ENCODE data around the gene ERFE. TPM values are rescaled to one million over a fixed set of nuclear protein-coding genes. Genes with fewer than 3 reads are reported as not detected.

Gene ERFE
- polyA plus RNA-seq, 1 donor from 2014 or later = not detected

GRCh38 chr2:238174291-238174690 lies 15.5 kb downstream of the ERFE start:
- Mint-ChIP-seq H3K9me3 (no peaks in the 10 kb centered on the region), H3K36me3 (peaks cover 10% of the 10 kb centered on the region), H3K4me1 (no peaks in the 10 kb centered on the region), H3K27ac (no peak overlapping the region), H3K4me3 (no peak overlapping the region), H3K27me3 (no peaks in the 10 kb centered on the region)

DNA sequence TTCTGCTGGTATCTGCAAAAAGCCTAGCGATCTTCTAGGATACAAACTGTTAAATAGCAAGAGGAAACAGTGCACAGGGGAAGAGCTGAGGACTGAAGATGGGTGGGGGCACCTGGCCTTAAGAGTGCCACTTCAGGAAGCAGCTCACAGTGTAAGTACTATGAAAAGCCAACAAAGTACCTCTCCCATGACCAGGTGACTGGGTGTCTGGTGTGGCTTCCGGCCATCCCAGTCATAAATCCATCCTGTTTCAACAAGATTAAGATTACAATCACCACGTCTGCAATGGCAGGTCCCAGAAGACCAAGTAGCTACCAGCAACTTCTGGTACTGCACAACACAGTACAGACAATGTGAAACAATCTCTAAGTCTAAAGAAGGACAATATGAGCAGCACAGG lies 15.9 kb downstream of the ERFE start:
- Mint-ChIP-seq H3K27me3 (no peaks in the 10 kb centered on the region), H3K36me3 (peaks cover 10% of the 10 kb centered on the region), H3K9me3 (no peaks in the 10 kb centered on the region), H3K4me1 (no peaks in the 10 kb centered on the region), H3K4me3 (no peak overlapping the region), H3K27ac (no peak overlapping the region)

GRCh38 chr2:238176613-238177012 lies 17.8 kb downstream of the ERFE start:
- Mint-ChIP-seq H3K27me3 (no peaks in the 10 kb centered on the region), H3K27ac (no peak overlapping the region), H3K36me3 (peaks cover 11% of the 10 kb centered on the region), H3K9me3 (no peaks in the 10 kb centered on the region), H3K4me3 (no peak overlapping the region), H3K4me1 (no peaks in the 10 kb centered on the region)

DNA sequence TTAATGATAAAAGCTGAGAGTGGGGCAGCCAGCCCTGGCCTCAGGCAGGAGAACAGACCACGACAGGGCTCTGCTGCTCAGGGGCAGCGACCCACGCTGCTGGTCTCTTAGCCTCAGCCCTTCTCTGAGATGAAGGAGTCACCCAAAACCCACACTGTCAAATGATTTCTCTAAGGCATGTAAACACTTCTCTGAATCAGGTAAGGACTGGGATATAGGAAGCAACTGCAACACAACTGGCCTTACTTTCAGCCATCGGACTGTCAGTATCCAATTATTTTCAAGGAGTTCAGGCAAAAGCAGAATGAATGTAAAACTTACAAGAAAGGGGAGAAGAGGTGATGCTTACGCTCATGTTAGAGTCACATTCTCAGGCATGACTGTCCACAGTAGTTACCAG lies 21.8 kb downstream of the ERFE start:
- Mint-ChIP-seq H3K27me3 (no peaks in the 10 kb centered on the region), H3K9me3 (no peaks in the 10 kb centered on the region), H3K4me1 (no peaks in the 10 kb centered on the region), H3K27ac (no peak overlapping the region), H3K36me3 (peaks cover 4% of the 10 kb centered on the region), H3K4me3 (no peak overlapping the region)

DNA sequence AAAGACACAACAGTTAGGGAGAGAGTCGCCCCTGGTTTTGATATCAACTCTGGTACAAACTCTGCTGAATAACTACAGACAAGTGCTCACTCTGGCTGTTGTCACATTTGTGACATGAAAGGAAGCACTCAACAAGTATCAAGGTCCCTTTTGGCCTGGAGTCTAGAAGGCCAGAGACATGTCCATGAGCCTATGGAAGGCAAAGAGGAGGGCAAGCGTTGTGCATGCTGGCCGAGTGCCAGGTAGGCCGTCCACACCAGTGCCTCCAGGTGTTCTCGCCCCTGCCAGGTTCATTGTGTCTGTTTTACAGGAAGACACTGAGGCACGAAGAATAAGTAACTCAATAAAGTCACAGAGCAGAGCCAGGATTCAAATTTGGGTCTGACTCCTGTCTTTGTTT lies 23.6 kb downstream of the ERFE start:
- H3K27ac Mint-ChIP-seq = peak overlapping the region in 1 of 3 donors; percentile 48
- no peaks in the 10 kb centered on the region for H3K27me3 Mint-ChIP-seq
- H3K4me1 Mint-ChIP-seq = no peaks in the 10 kb centered on the region
- H3K4me3 Mint-ChIP-seq = no peak overlapping the region
- peaks cover 7% of the 10 kb centered on the region for H3K36me3 Mint-ChIP-seq
- no peaks in the 10 kb centered on the region for H3K9me3 Mint-ChIP-seq

- no peak overlapping the region for H3K27ac Mint-ChIP-seq
- H3K9me3 Mint-ChIP-seq = no peaks in the 10 kb centered on the region
- H3K4me1 Mint-ChIP-seq = no peaks in the 10 kb centered on the region
- H3K27me3 Mint-ChIP-seq = no peaks in the 10 kb centered on the region
- no peak overlapping the region for H3K4me3 Mint-ChIP-seq
- H3K36me3 Mint-ChIP-seq = peaks cover 7% of the 10 kb centered on the region
Measured at GRCh38 chr2:238183821-238184220, 25.1 kb downstream of the ERFE start.

GRCh38 chr2:238187618-238188548 lies 29.1 kb downstream of the ERFE start:
- Mint-ChIP-seq H3K36me3 (peaks cover 6% of the 10 kb centered on the region), H3K27me3 (no peaks in the 10 kb centered on the region), H3K27ac (peak overlapping the region in 1 of 3 donors; percentile 53), H3K4me1 (peaks cover 0 to 2% (median 0%) of the 10 kb centered on the region in 3 donors), H3K4me3 (no peak overlapping the region), H3K9me3 (no peaks in the 10 kb centered on the region)

DNA sequence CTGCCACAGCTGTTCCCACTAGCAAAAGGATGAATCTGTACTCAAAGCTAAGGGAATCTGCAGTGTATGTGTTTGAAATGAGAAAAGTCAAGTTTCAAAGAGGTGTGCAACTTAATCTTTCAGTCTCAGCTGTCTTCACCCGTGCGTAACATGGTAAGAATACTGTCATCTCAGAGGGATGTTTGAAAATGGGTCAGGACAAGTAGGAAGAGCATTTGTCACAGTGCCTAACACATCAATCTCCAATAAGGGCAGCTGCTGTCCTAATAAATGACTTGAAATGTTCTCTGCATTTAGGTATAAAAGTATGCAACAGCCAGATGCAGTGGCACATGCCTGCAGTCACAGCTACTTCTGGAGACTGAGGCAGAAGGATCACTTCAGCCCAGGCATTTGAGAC lies 31.7 kb downstream of the ERFE start:
- no peaks in the 10 kb centered on the region for H3K27me3 Mint-ChIP-seq
- no peak overlapping the region for H3K27ac Mint-ChIP-seq
- H3K4me1 Mint-ChIP-seq = peaks cover 0 to 2% (median under 1%) of the 10 kb centered on the region in 3 donors
- H3K4me3 Mint-ChIP-seq = no peak overlapping the region
- no peaks in the 10 kb centered on the region for H3K9me3 Mint-ChIP-seq
- peaks cover 6% of the 10 kb centered on the region for H3K36me3 Mint-ChIP-seq

- Mint-ChIP-seq H3K27ac (peak overlapping the region; percentile 86 to 91 (median 90)), H3K4me1 (peaks cover 34 to 43% (median 40%) of the 10 kb centered on the region in 3 donors), H3K9me3 (no peaks in the 10 kb centered on the region)
Measured at GRCh38 chr2:238202326-238203093, 43.7 kb downstream of the ERFE start.

DNA sequence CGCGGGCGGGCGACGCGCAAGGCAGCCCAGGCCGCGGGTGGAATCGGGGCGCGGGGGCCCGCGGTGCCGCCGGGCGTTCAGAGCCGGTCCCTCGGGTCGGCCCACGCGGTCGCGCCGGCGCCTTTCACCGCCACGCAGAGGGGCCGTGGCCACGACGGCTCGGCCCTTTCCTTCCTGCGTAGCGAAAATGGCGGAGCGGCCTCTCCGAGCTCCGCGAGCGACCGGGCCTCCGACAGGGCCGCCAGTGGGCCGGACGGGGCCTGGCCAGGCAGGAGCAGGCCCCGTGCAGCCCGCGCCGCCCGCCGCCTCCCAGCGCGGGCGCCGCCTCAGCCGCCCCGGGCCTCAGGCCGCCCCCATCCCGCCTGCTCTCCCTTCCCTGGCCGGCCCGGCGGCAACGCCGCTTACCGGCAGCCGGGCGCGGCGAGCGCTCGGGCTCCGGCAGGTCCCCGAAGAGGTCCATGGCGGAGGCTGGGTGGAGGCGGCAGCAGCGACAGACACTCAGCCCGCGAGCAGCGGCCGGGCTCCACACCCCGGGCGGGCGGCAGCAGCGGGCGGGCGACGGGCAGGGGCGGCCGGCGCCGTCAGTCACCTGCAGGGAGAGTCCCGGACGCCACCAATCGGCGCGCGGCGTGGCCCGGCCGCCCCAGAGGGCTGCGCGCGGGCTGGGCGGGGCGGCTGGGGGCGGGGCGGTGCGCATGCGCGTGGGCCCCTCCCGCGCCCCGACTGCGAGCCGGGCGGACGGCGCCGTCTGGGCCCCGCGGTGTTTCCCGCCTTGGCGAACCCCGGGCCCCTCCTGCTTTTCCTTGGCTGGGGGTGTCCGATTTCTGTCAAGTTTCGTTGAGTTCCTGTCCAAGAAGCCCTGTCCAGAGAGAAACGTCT lies 44.6 kb downstream of the ERFE start, which contains the start of gene ILKAP:
ILKAP (minus strand) TSS at position 602 of the 879 bp plus-strand sequence; CDS start at position 460, 142 bp downstream.
- Mint-ChIP-seq H3K36me3 (no peaks in the 10 kb centered on the region), H3K27ac (peak within 1 kb of the TSS; percentile 86 to 91 (median 90)), H3K4me3 (peak within 1 kb of the TSS; percentile 85 to 96 (median 92)), H3K9me3 (no peaks in the 10 kb centered on the region), H3K27me3 (no peaks in the 10 kb centered on the region), H3K4me1 (peaks cover 30 to 39% (median 38%) of the 10 kb centered on the region in 3 donors)

More at GRCh38 chr2:238202326-238203093, 43.7 kb downstream of the ERFE start:
- no peaks in the 10 kb centered on the region for H3K27me3 Mint-ChIP-seq
- H3K4me3 Mint-ChIP-seq = peak overlapping the region; percentile 84 to 94 (median 92)
- no peaks in the 10 kb centered on the region for H3K36me3 Mint-ChIP-seq

- Mint-ChIP-seq H3K36me3 (no peaks in the 10 kb centered on the region), H3K27me3 (no peaks in the 10 kb centered on the region), H3K4me1 (peaks cover 26 to 35% (median 34%) of the 10 kb centered on the region in 3 donors), H3K4me3 (peak overlapping the region; percentile 80 to 96 (median 85)), H3K9me3 (no peaks in the 10 kb centered on the region), H3K27ac (peak overlapping the region; percentile 45 to 83 (median 80))
Measured at GRCh38 chr2:238203973-238204683, 45.4 kb downstream of the ERFE start.

GRCh38 chr2:238207006-238207405 lies 48.2 kb downstream of the ERFE start:
- Mint-ChIP-seq H3K4me3 (no peak overlapping the region), H3K27ac (no peak overlapping the region), H3K4me1 (peaks cover 12 to 16% (median 14%) of the 10 kb centered on the region in 3 donors), H3K9me3 (no peaks in the 10 kb centered on the region), H3K27me3 (no peaks in the 10 kb centered on the region), H3K36me3 (no peaks in the 10 kb centered on the region)

DNA sequence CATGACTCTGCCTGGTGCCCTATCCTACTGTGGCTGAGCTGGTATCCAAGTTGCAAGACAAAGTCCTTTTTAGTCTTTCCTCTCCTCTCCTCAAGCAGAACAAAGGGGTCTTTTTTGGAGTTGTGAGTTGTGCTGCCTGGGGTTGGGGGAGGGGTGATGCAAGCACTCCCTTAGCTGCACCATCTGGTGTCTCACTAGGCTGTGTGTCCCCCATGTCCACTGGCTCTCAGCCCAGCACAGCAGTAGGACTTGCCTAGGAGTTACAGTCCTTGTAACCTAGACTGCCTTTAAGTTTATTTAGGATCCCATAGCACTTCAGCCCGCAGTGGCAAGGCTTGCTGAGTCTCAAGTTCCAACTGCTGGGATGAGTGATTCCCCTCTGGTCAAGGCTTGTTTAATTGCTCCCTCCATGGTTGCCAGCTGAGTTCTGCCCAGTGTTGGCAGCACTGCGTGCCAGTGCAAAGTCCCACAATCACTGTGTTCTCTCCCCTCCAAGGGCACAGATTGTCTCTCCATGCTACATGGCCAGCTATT lies 57.9 kb downstream of the ERFE start:
- Mint-ChIP-seq H3K27me3 (peaks cover 16% of the 10 kb centered on the region), H3K27ac (no peak overlapping the region), H3K4me3 (no peak overlapping the region), H3K4me1 (peaks cover 0 to 1% (median 0%) of the 10 kb centered on the region in 3 donors), H3K9me3 (peaks cover 0 to 3% (median 0%) of the 10 kb centered on the region in 3 donors), H3K36me3 (no peaks in the 10 kb centered on the region)

Data from IgD-negative memory B cell (primary cell).